ENCODE results near the gene PDE4A.
"Not testable (repeated sequence)": the region's sequence is repeated elsewhere in the genome, so short reads cannot be mapped to it uniquely, and the experiment has no call there.

The PDE4A gene

GRCh38 chr19:10395436-10395835, 24.9 kb upstream of the PDE4A start:
- Mint-ChIP-seq H3K27ac (no peak overlapping the region), H3K4me3 (no peak overlapping the region), H3K9me3 (no peaks in the 10 kb centered on the region), H3K4me1 (peaks cover 35% of the 10 kb centered on the region), H3K36me3 (peaks cover 100% of the 10 kb centered on the region)
- ATAC-seq (no peak), DNase-seq (ENCODE audit: low spot score in 2 of 2) (no peak)

GRCh38 chr19:10395917-10396316, 24.4 kb upstream of the PDE4A start:
- no peak for DNase-seq (ENCODE audit: low spot score in 2 of 2)
- no peaks in the 10 kb centered on the region for H3K9me3 Mint-ChIP-seq

GRCh38 chr19:10398819-10399218, 21.5 kb upstream of the PDE4A start:
- peak overlapping the region; percentile 87 for H3K27ac Mint-ChIP-seq
- DNase-seq (ENCODE audit: low spot score in 2 of 2) (no peak), ATAC-seq (no peak)
- H3K9me3 Mint-ChIP-seq, result no peaks in the 10 kb centered on the region
- no peak overlapping the region for H3K4me3 Mint-ChIP-seq
- peaks cover 97% of the 10 kb centered on the region for H3K36me3 Mint-ChIP-seq
- H3K4me1 Mint-ChIP-seq, result peaks cover 51% of the 10 kb centered on the region

More at GRCh38 chr19:10395917-10396316, 24.4 kb upstream of the PDE4A start:
- H3K4me3 Mint-ChIP-seq, result no peak overlapping the region
- H3K27ac Mint-ChIP-seq, result no peak overlapping the region
- H3K4me1 Mint-ChIP-seq, result peaks cover 34% of the 10 kb centered on the region
- ATAC-seq, result no peak
- peaks cover 100% of the 10 kb centered on the region for H3K36me3 Mint-ChIP-seq

GRCh38 chr19:10399340-10399739, 21.0 kb upstream of the PDE4A start:
- Mint-ChIP-seq H3K4me1 (peaks cover 56% of the 10 kb centered on the region), H3K27ac (peak overlapping the region; percentile 94)
- DNase-seq (ENCODE audit: low spot score in 2 of 2), result not testable (repeated sequence)

GRCh38 chr19:10399878-10400277, 20.5 kb upstream of the PDE4A start:
- ATAC-seq (no peak), DNase-seq (ENCODE audit: low spot score in 2 of 2) (no peak)
- peaks cover 96% of the 10 kb centered on the region for H3K36me3 Mint-ChIP-seq
- H3K27ac Mint-ChIP-seq, result peak overlapping the region; percentile 94
- H3K9me3 Mint-ChIP-seq, result no peaks in the 10 kb centered on the region
- H3K4me1 Mint-ChIP-seq, result peaks cover 58% of the 10 kb centered on the region
- H3K4me3 Mint-ChIP-seq, result peak overlapping the region; percentile 96

More at GRCh38 chr19:10399340-10399739, 21.0 kb upstream of the PDE4A start:
- not testable (repeated sequence) for H3K9me3 Mint-ChIP-seq, ATAC-seq, H3K4me3 Mint-ChIP-seq
- H3K36me3 Mint-ChIP-seq, result peaks cover 97% of the 10 kb centered on the region

GRCh38 chr19:10402441-10403038, 17.8 kb upstream of the PDE4A start:
- DNase-seq (ENCODE audit: low spot score in 2 of 2), result no peak
- peak overlapping the region; percentile 94 for H3K27ac Mint-ChIP-seq
- H3K4me1 Mint-ChIP-seq, result peaks cover 66% of the 10 kb centered on the region

GRCh38 chr19:10403137-10404021, 17.0 kb upstream of the PDE4A start, which contains the start of gene CDC37:
CDC37 (minus strand) TSS chr19:10403542; CDS start chr19:10403479, 63 bp downstream.
- Mint-ChIP-seq H3K4me3 (peak within 1 kb of the TSS; percentile 96), H3K9me3 (no peaks in the 10 kb centered on the region), H3K4me1 (peaks cover 66% of the 10 kb centered on the region), H3K27ac (peak within 1 kb of the TSS; percentile 94), H3K36me3 (peaks cover 78% of the 10 kb centered on the region)
- ATAC-seq, result peak; percentile 83
- DNase-seq (ENCODE audit: low spot score in 2 of 2), result peak; percentile 96 to 99

More at GRCh38 chr19:10402441-10403038, 17.8 kb upstream of the PDE4A start:
- ATAC-seq, result no peak
- peaks cover 86% of the 10 kb centered on the region for H3K36me3 Mint-ChIP-seq
- no peaks in the 10 kb centered on the region for H3K9me3 Mint-ChIP-seq
- H3K4me3 Mint-ChIP-seq, result peak overlapping the region; percentile 96

- DNase-seq (ENCODE audit: low spot score in 2 of 2), result peak in 1 of 2 donors; percentile 70
- H3K4me1 Mint-ChIP-seq, result peaks cover 77% of the 10 kb centered on the region
- H3K27ac Mint-ChIP-seq, result peak overlapping the region; percentile 94
- H3K9me3 Mint-ChIP-seq, result no peaks in the 10 kb centered on the region
- H3K36me3 Mint-ChIP-seq, result peaks cover 70% of the 10 kb centered on the region
- ATAC-seq, result no peak
- peak overlapping the region; percentile 96 for H3K4me3 Mint-ChIP-seq
Measured at GRCh38 chr19:10404888-10405820, 15.2 kb upstream of the PDE4A start.

- peaks cover 59% of the 10 kb centered on the region for H3K36me3 Mint-ChIP-seq
- DNase-seq (ENCODE audit: low spot score in 2 of 2) (no peak), ATAC-seq (no peak)
- H3K9me3 Mint-ChIP-seq, result no peaks in the 10 kb centered on the region
- peak overlapping the region; percentile 94 for H3K27ac Mint-ChIP-seq
- H3K4me3 Mint-ChIP-seq, result peak overlapping the region; percentile 96
- peaks cover 80% of the 10 kb centered on the region for H3K4me1 Mint-ChIP-seq
Measured at GRCh38 chr19:10406191-10406590, 14.1 kb upstream of the PDE4A start.

- Mint-ChIP-seq H3K9me3 (no peaks in the 10 kb centered on the region), H3K27ac (peak overlapping the region; percentile 54), H3K36me3 (peaks cover 56% of the 10 kb centered on the region), H3K4me3 (peak overlapping the region; percentile 96), H3K4me1 (peaks cover 80% of the 10 kb centered on the region)
- ATAC-seq, result no peak
- no peak for DNase-seq (ENCODE audit: low spot score in 2 of 2)
Measured at GRCh38 chr19:10407096-10407495, 13.2 kb upstream of the PDE4A start.

- peak; percentile 79 for ATAC-seq
- peak overlapping the region; percentile 96 for H3K4me3 Mint-ChIP-seq
- peaks cover 73% of the 10 kb centered on the region for H3K4me1 Mint-ChIP-seq
- peak overlapping the region; percentile 94 for H3K27ac Mint-ChIP-seq
- no peaks in the 10 kb centered on the region for H3K9me3 Mint-ChIP-seq
- peaks cover 47% of the 10 kb centered on the region for H3K36me3 Mint-ChIP-seq
- peak; percentile 52 to 85 for DNase-seq (ENCODE audit: low spot score in 2 of 2)
Measured at GRCh38 chr19:10408511-10409283, 11.6 kb upstream of the PDE4A start.

GRCh38 chr19:10411224-10411623, 9.1 kb upstream of the PDE4A start:
- Mint-ChIP-seq H3K27ac (peak overlapping the region; percentile 91), H3K4me1 (peaks cover 69% of the 10 kb centered on the region), H3K4me3 (peak overlapping the region; percentile 96), H3K36me3 (peaks cover 27% of the 10 kb centered on the region)
- ATAC-seq; DNase-seq (ENCODE audit: low spot score in 2 of 2); H3K9me3 Mint-ChIP-seq: not testable (repeated sequence)

GRCh38 chr19:10412257-10412977, 7.9 kb upstream of the PDE4A start:
- no peaks in the 10 kb centered on the region for H3K9me3 Mint-ChIP-seq
- peaks cover 29% of the 10 kb centered on the region for H3K36me3 Mint-ChIP-seq
- peak; percentile 74 for ATAC-seq
- DNase-seq (ENCODE audit: low spot score in 2 of 2), result peak in 1 of 2 donors; percentile 62
- H3K4me1 Mint-ChIP-seq, result peaks cover 69% of the 10 kb centered on the region
- peak overlapping the region; percentile 96 for H3K4me3 Mint-ChIP-seq
- H3K27ac Mint-ChIP-seq, result peak overlapping the region; percentile 91

GRCh38 chr19:10416083-10416379, 4.3 kb upstream of the PDE4A start:
- no peak for DNase-seq (ENCODE audit: low spot score in 2 of 2)
- Mint-ChIP-seq H3K4me1 (peaks cover 55% of the 10 kb centered on the region), H3K9me3 (no peaks in the 10 kb centered on the region), H3K4me3 (peak overlapping the region; percentile 65), H3K27ac (peak overlapping the region; percentile 92), H3K36me3 (peaks cover 37% of the 10 kb centered on the region)
- ATAC-seq, result no peak

All from stimulated activated effector memory CD8-positive, alpha-beta T cell treated with anti-CD3 and anti-CD28 coated beads, Interleukin-12 subunit alpha, Interleukin-12 subunit beta, amount 100 ng/mL, for 72 hours (primary cell).